ENCODE results near the gene TMPO. TPM values are rescaled to one million over a fixed set of nuclear protein-coding genes. Genes with fewer than 3 reads are reported as not detected.
"Not testable (repeated sequence)": the region's sequence is repeated elsewhere in the genome, so short reads cannot be mapped to it uniquely, and the experiment has no call there.

The TMPO gene
- total RNA-seq, 2 experiments from 2014 or later: 64.1 to 73.3 TPM

GRCh38 chr12:98483621-98484503 is 31.5 kb upstream of the TMPO start:
- Histone ChIP-seq H3K27ac (ENCODE audit: low read depth in 1 of 2, low read length in 2 of 2) (no peak overlapping the region), H3K27me3 (ENCODE audit: control insufficient read depth in 1 of 2, insufficient read depth in 2 of 2, low read length in 2 of 2) (no peaks in the 10 kb centered on the region), H3K9me3 (ENCODE audit: control insufficient read depth in 1 of 2, insufficient read depth in 1 of 2, low read length in 2 of 2) (no peaks in the 10 kb centered on the region), H3K4me1 (ENCODE audit: insufficient read depth, low read length) (no peaks in the 10 kb centered on the region), H3K4me3 (ENCODE audit: low read length) (no peak overlapping the region), H3K36me3 (ENCODE audit: insufficient read depth, low read length) (no peaks in the 10 kb centered on the region)
- H3K4me1 Mint-ChIP-seq (ENCODE audit: low read depth): no peaks in the 10 kb centered on the region
- TF ChIP-seq CTCF (IDR thresholded peaks at IDR 0.05): no peak
- no peaks in the 10 kb centered on the region for H3K36me3 Mint-ChIP-seq (ENCODE audit: low read depth)
- H3K9me3 Mint-ChIP-seq: no peaks in the 10 kb centered on the region
- ATAC-seq (ENCODE audit: poor library complexity): no peak
- no peak overlapping the region for H3K27ac Mint-ChIP-seq
- DNase-seq: no peak
- intact Hi-C loops (cut with DNase I, micrococcal nuclease): no loop called here
- POLR2A ChIA-PET: no interaction called here
- CTCF ChIA-PET: interaction anchor here (0.8 kb wide), 1 partner anchor 32 kb away, joined by 3 read pairs; the partner anchor contains the start of gene TMPO
- H3K4me3 Mint-ChIP-seq: no peak overlapping the region
- no peaks in the 10 kb centered on the region for H3K27me3 Mint-ChIP-seq

- POLR2A ChIA-PET: no interaction called here
- Histone ChIP-seq H3K4me1 (ENCODE audit: insufficient read depth, low read length) (peaks cover 4% of the 10 kb centered on the region), H3K4me3 (ENCODE audit: low read length) (no peak overlapping the region), H3K27me3 (ENCODE audit: control insufficient read depth in 1 of 2, insufficient read depth in 2 of 2, low read length in 2 of 2) (no peaks in the 10 kb centered on the region), H3K36me3 (ENCODE audit: insufficient read depth, low read length) (no peaks in the 10 kb centered on the region), H3K27ac (ENCODE audit: low read depth in 1 of 2, low read length in 2 of 2) (no peak overlapping the region), H3K9me3 (ENCODE audit: control insufficient read depth in 1 of 2, insufficient read depth in 1 of 2, low read length in 2 of 2) (no peaks in the 10 kb centered on the region)
- Mint-ChIP-seq H3K4me1 (ENCODE audit: low read depth) (peaks cover 1% of the 10 kb centered on the region), H3K27me3 (no peaks in the 10 kb centered on the region), H3K9me3 (no peaks in the 10 kb centered on the region), H3K36me3 (ENCODE audit: low read depth) (no peaks in the 10 kb centered on the region), H3K4me3 (no peak overlapping the region), H3K27ac (no peak overlapping the region)
- ATAC-seq (ENCODE audit: poor library complexity) (no peak), DNase-seq (no peak)
- TF ChIP-seq CTCF (IDR thresholded peaks at IDR 0.05): no peak
- intact Hi-C loops (cut with DNase I, micrococcal nuclease): loop anchor here in 1 of 2 experiments (2.0 to 5.0 kb wide), 2 partner anchors 64 to 113 kb away; no protein-coding TSS in a partner anchor
- CTCF ChIA-PET: no interaction called here
Observed at GRCh38 chr12:98485792-98486340, 29.5 kb upstream of the TMPO start.

DNA sequence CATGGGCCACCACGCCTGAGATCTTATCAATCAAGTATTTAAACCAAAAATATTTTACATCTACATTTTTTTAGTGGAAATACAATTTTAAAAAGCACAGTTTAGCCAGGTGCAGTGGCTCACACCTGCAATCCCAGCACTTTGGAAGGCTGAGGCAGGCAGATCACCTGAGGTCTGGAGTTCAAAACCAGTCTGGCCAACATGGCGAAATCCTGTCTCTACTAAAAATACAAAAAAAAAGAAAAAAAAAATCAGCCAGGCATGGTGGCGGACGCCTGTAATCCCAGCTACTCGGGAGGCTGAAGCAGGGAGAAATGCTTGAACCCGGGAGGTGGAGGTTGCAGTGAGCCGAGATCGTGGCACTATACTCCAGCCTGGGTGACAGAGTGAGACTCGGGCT is 27.0 kb upstream of the TMPO start:
- H3K27ac ChIP-seq (ENCODE audit: low read depth in 1 of 2, low read length in 2 of 2); H3K9me3 Mint-ChIP-seq; H3K4me1 ChIP-seq (ENCODE audit: insufficient read depth, low read length); CTCF ChIA-PET; H3K27me3 Mint-ChIP-seq; H3K27me3 ChIP-seq (ENCODE audit: control insufficient read depth in 1 of 2, insufficient read depth in 2 of 2, low read length in 2 of 2); DNase-seq; H3K9me3 ChIP-seq (ENCODE audit: control insufficient read depth in 1 of 2, insufficient read depth in 1 of 2, low read length in 2 of 2); H3K27ac Mint-ChIP-seq; H3K4me3 ChIP-seq (ENCODE audit: low read length); H3K36me3 Mint-ChIP-seq (ENCODE audit: low read depth); H3K4me3 Mint-ChIP-seq; H3K4me1 Mint-ChIP-seq (ENCODE audit: low read depth); ATAC-seq (ENCODE audit: poor library complexity); H3K36me3 ChIP-seq (ENCODE audit: insufficient read depth, low read length): not testable (repeated sequence)
- intact Hi-C loops (cut with DNase I, micrococcal nuclease): loop anchor here in 1 of 2 experiments (5.0 kb wide), 1 partner anchor 66 kb away; no protein-coding TSS in a partner anchor
- POLR2A ChIA-PET: interaction anchor here (1.4 kb wide), 1 partner anchor 28 kb away, joined by 5 read pairs; the partner anchor contains the start of gene TMPO
